ENCODE results near the gene CCDC177.

CCDC177 gene

GRCh38 chr14:69531135-69531534 is 43.5 kb downstream of the CCDC177 start:
- DNase-seq (ENCODE audit: low read depth), result no peak

GRCh38 chr14:69530095-69530494 is 44.6 kb downstream of the CCDC177 start:
- H3K4me3 ChIP-seq (ENCODE audit: low read depth, low read length), result no peak overlapping the region
- no peak for TF ChIP-seq CTCF (IDR thresholded peaks at IDR 0.05; ENCODE audit: low read depth, low read length, missing control alignments)
- DNase-seq (ENCODE audit: low read depth), result no peak

More at GRCh38 chr14:69531135-69531534, 43.5 kb downstream of the CCDC177 start:
- no peak overlapping the region for H3K4me3 ChIP-seq (ENCODE audit: low read depth, low read length)
- no peak for TF ChIP-seq CTCF (IDR thresholded peaks at IDR 0.05; ENCODE audit: low read depth, low read length, missing control alignments)

- no peak overlapping the region for H3K4me3 ChIP-seq (ENCODE audit: low read depth, low read length)
- no peak for DNase-seq (ENCODE audit: low read depth)
- no peak for TF ChIP-seq CTCF (IDR thresholded peaks at IDR 0.05; ENCODE audit: low read depth, low read length, missing control alignments)
These were observed 45.1 kb downstream of the CCDC177 start for GRCh38 chr14:69529563-69529962.

GRCh38 chr14:69528930-69529329 is 45.7 kb downstream of the CCDC177 start:
- no peak overlapping the region for H3K4me3 ChIP-seq (ENCODE audit: low read depth, low read length)
- TF ChIP-seq CTCF (IDR thresholded peaks at IDR 0.05; ENCODE audit: low read depth, low read length, missing control alignments), result no peak
- no peak for DNase-seq (ENCODE audit: low read depth)

GRCh38 chr14:69528143-69528542 is 46.5 kb downstream of the CCDC177 start:
- DNase-seq (ENCODE audit: low read depth), result no peak
- no peak for TF ChIP-seq CTCF (IDR thresholded peaks at IDR 0.05; ENCODE audit: low read depth, low read length, missing control alignments)
- H3K4me3 ChIP-seq (ENCODE audit: low read depth, low read length), result no peak overlapping the region

DNA sequence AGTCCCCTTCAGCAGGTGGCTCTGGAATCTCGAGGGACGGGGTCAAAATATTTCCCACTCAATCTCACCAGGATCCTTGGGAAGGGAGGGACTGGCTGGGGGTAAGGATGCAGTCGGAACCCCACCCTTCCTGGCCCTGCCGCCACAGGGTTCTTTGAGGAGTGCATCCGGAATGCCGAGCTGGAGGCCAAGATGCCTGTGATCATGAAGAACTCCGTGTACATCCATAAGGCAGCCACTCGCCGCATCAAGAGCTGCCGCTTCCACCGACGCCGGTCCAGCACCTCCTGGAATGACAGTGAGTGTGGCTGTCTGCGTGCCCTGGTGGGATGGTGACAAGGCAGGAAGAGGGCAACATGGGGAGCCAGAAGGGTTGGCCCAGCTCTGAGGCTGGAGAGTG is 47.0 kb downstream of the CCDC177 start:
- no peak for TF ChIP-seq CTCF (IDR thresholded peaks at IDR 0.05; ENCODE audit: low read depth, low read length, missing control alignments)
- no peak overlapping the region for H3K4me3 ChIP-seq (ENCODE audit: low read depth, low read length)
- DNase-seq (ENCODE audit: low read depth), result no peak

- DNase-seq (ENCODE audit: low read depth), result no peak
- H3K4me3 ChIP-seq (ENCODE audit: low read depth, low read length), result no peak overlapping the region
- TF ChIP-seq CTCF (IDR thresholded peaks at IDR 0.05; ENCODE audit: low read depth, low read length, missing control alignments), result no peak
These were observed 48.8 kb downstream of the CCDC177 start for GRCh38 chr14:69525896-69526295.
